CD4-positive, alpha-beta T cell treated with Interleukin-2 at 100 ng/mL for 4 hours (primary cell): ENCODE measurements around the gene FAM171A1.
"Not testable (repeated sequence)": the region's sequence is repeated elsewhere in the genome, so short reads cannot be mapped to it uniquely, and the experiment has no call there.

Experiments
- DNase-seq: peaks from one replicate; pipeline ENCODE4 v3.0.0-alpha.2; 2020; ENCODE audit warnings: low spot score

The FAM171A1 gene

GRCh38 chr10:15344876-15345285 lies 26.2 kb downstream of the FAM171A1 start:
- DNase-seq = no peak

- DNase-seq = no peak
These were observed 26.7 kb downstream of the FAM171A1 start for GRCh38 chr10:15344256-15344875.

GRCh38 chr10:15342970-15343369 lies 28.1 kb downstream of the FAM171A1 start:
- DNase-seq = no peak

GRCh38 chr10:15341502-15342128 lies 29.5 kb downstream of the FAM171A1 start:
- no peak for DNase-seq

- DNase-seq = no peak
These were observed 31.2 kb downstream of the FAM171A1 start for GRCh38 chr10:15339892-15340291.

GRCh38 chr10:15337441-15337923 lies 33.6 kb downstream of the FAM171A1 start:
- not testable (repeated sequence) for DNase-seq

DNA sequence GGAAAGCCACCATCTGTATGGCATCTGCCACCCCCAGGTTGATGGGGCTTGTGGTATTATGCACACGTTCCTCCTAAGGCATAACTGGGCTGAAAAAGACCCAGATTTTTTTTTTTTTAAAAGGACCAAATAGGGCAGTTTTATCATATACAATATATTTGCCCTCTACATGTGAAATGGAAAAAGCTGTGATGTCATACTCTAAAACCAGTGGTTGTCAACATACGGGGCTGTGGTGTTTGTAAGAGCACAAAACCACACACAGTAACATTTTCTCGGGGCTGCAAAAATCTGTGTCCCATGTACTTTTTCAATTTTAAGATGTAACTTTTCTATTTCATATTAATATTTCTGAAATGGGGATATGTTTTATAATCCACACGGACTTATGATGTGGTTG lies 34.9 kb downstream of the FAM171A1 start:
- no peak for DNase-seq

GRCh38 chr10:15335508-15335907 lies 35.6 kb downstream of the FAM171A1 start:
- DNase-seq = no peak

DNA sequence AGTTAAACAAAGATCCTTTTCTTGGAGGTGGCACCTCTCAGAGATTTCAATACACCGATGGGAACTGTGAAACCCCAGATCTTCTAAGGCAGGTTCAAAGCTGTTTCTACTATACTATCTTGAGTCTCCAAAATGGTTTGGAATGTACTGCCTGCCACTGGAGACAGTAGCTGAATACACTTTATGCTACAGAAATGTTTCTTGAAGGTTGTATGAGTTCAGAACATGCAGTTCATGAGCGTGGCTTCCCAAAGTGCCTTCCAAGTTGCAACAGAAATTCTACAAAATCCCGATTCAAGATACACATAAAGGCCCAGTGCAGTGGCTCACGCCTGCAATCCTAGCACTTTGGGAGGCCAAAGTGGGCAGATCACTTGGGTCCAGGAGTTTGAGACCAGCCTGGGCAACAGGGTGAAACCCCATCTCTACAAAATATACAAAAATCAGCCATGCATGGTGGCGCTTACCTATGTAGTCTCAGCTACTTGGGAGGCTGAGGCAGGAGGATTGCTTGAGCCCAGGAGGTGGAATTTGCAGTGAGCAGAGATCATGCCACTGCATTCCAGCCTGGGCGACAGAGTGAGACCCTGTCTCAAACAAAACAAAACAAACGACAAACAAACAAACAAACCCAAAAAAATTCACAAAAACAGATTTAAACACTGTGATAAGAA lies 36.3 kb downstream of the FAM171A1 start:
- DNase-seq = no peak

GRCh38 chr10:15333909-15334649 lies 37.0 kb downstream of the FAM171A1 start:
- DNase-seq = no peak

DNA sequence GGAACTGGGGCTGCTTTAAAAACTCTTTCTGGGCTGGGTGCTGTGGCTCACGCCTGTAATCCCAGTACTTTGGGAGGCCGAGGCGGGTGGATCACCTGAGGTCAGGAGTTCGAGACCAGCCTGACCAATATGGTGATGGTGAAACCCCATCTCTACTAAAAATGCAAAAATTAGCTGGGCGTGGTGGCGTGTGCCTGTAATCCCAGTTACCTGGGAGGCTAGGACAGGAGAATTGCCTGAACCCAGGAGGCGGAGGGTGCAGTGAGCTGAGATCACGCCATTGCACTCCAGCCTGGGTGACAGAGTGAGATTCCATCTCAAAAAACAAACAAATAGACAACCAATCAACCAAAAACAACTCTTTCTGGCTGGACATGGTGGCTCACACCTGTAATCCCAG lies 37.9 kb downstream of the FAM171A1 start:
- not testable (repeated sequence) for DNase-seq

DNA sequence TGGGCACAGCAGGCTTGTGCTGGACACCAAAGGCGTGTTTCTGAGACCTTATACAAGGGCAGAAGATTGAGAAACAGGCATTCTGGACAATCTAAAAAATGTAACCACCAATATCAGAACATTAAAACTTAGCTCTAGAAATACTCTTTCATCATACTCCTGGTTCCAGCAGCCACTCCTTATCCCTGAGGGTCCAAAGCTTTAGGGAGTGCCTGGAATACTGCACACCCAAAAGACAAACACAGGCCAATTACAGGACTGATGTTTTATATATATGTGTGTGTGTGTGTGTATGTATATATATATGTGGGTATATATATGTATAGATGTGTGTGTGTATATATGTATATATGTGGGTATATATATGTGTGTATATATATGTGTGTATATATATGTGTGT lies 39.6 kb downstream of the FAM171A1 start:
- no peak for DNase-seq

GRCh38 chr10:15329437-15329836 lies 41.7 kb downstream of the FAM171A1 start:
- DNase-seq = no peak

GRCh38 chr10:15325944-15326284 lies 45.2 kb downstream of the FAM171A1 start:
- no peak for DNase-seq

- no peak for DNase-seq
These were observed 45.7 kb downstream of the FAM171A1 start for GRCh38 chr10:15325243-15325943.

- no peak for DNase-seq
These were observed 46.5 kb downstream of the FAM171A1 start for GRCh38 chr10:15324611-15325010.

GRCh38 chr10:15324113-15324512 lies 47.0 kb downstream of the FAM171A1 start:
- no peak for DNase-seq

DNA sequence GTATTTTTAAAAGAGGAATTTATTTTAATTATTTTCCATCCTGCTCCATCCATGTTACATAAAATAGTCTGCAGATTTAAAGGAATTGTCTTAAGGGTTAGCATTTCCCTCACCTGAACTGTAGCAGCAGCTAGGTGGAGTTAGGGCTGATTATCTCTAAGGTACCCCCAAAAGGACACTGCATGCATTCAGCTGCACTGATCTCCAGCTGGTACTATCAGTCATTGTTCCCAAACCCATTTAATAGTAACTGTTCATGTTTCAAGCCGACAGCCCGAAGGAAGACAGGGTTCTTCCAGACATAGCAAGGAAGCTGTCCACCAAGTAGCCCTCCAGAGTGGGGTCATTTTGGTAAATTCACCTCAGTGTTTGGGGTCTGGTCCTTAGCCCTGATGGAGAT lies 48.7 kb downstream of the FAM171A1 start:
- DNase-seq = no peak

GRCh38 chr10:15321431-15322341 lies 49.4 kb downstream of the FAM171A1 start:
- DNase-seq = no peak

GRCh38 chr10:15320522-15321203 lies 50.4 kb downstream of the FAM171A1 start:
- no peak for DNase-seq
